HEK293 (cell line): Measurements from ENCODE around the gene TRIP10.

ENCODE experiments used
- CTCF ChIP-seq: fragments of 450-650 bp; formaldehyde crosslinking; IDR thresholded peaks from 2 replicates; pipeline ENCODE4 v1.5.1; 2016; ENCODE audit warnings: missing biosample characterization, missing genetic modification characterization
- GLIS2 ChIP-seq: fragments of 450-650 bp; formaldehyde crosslinking; IDR thresholded peaks from 2 replicates; pipeline ENCODE4 v1.5.1; 2016; ENCODE audit warnings: missing biosample characterization, missing genetic modification characterization
- SALL2 ChIP-seq: fragments of 450-650 bp; formaldehyde crosslinking; IDR thresholded peaks from 2 replicates; pipeline ENCODE4 v1.5.0; 2017; ENCODE audit warnings: missing biosample characterization, mild to moderate bottlenecking, missing genetic modification characterization, borderline replicate concordance
- SETDB1 ChIP-seq: IDR thresholded peaks from one replicate; pipeline ENCODE4 v1.6.1; 2017; ENCODE audit warnings: mild to moderate bottlenecking, low read length, moderate library complexity, mixed read lengths; ENCODE audit not compliant: insufficient read length
- SP2 ChIP-seq: fragments of 450-650 bp; formaldehyde crosslinking; IDR thresholded peaks from 2 replicates; pipeline ENCODE4 v1.5.1; 2016; ENCODE audit warnings: missing biosample characterization, missing genetic modification characterization
- YY1 ChIP-seq: fragments of 450-650 bp; formaldehyde crosslinking; IDR thresholded peaks from 2 replicates; pipeline ENCODE4 v1.5.1; 2018; ENCODE audit warnings: missing biosample characterization, missing genetic modification characterization
- ZNF2 ChIP-seq: fragments of 450-650 bp; formaldehyde crosslinking; IDR thresholded peaks from 2 replicates; pipeline ENCODE4 v1.5.1; 2016; ENCODE audit warnings: missing biosample characterization, missing genetic modification characterization
- ZNF600 ChIP-seq: fragments of 450-650 bp; formaldehyde crosslinking; IDR thresholded peaks from 2 replicates; pipeline ENCODE4 v1.5.1; 2016; ENCODE audit warnings: missing biosample characterization, missing genetic modification characterization
- ZNF639 ChIP-seq: fragments of 450-650 bp; formaldehyde crosslinking; IDR thresholded peaks from 2 replicates; pipeline ENCODE4 v1.5.1; 2016; ENCODE audit warnings: missing biosample characterization, missing genetic modification characterization
- ZNF670 ChIP-seq: fragments of 450-650 bp; formaldehyde crosslinking; IDR thresholded peaks from 2 replicates; pipeline ENCODE4 v1.5.1; 2016; ENCODE audit warnings: missing biosample characterization, missing genetic modification characterization, low read depth

GRCh38 chr19:6796278-6796677 is 56.8 kb downstream of the TRIP10 start:
- TF ChIP-seq ZNF670 (tag by site-specific recombination): no peak
- TF ChIP-seq CTCF (tag by site-specific recombination): no peak
- TF ChIP-seq ZNF639: no peak
- TF ChIP-seq YY1 (tag by site-specific recombination): no peak
- TF ChIP-seq ZNF600 (tag by site-specific recombination): no peak
- no peak for TF ChIP-seq ZNF2
- no peak for TF ChIP-seq SP2 (tag by site-specific recombination)
- TF ChIP-seq SALL2 (tag by site-specific recombination): no peak
- TF ChIP-seq SETDB1: no peak
- no peak for TF ChIP-seq GLIS2 (tag by site-specific recombination)
